HG02973 (cell line): ENCODE measurements around the gene RPTOR.

Experiments used
- ATAC-seq: cut with Tn5 transposase; IDR thresholded peaks from one replicate; pipeline ENCODE4 v1.9.1; 2021; ENCODE audit warnings: moderate library complexity; ENCODE audit not compliant: unreplicated experiment

The RPTOR gene

GRCh38 chr17:80822021-80822699 lies 277.5 kb downstream of the RPTOR start:
- no peak for ATAC-seq

- ATAC-seq, result no peak
Observed at GRCh38 chr17:80822700-80823410, 278.2 kb downstream of the RPTOR start.

GRCh38 chr17:80824549-80825470 lies 280.2 kb downstream of the RPTOR start:
- ATAC-seq, result no peak

GRCh38 chr17:80825471-80826345 lies 281.1 kb downstream of the RPTOR start:
- ATAC-seq, result no peak

GRCh38 chr17:80826346-80826954 lies 281.8 kb downstream of the RPTOR start:
- no peak for ATAC-seq

GRCh38 chr17:80826955-80827645 lies 282.5 kb downstream of the RPTOR start:
- no peak for ATAC-seq

GRCh38 chr17:80827646-80828643 lies 283.3 kb downstream of the RPTOR start:
- no peak for ATAC-seq

GRCh38 chr17:80829166-80829813 lies 284.7 kb downstream of the RPTOR start:
- ATAC-seq, result no peak

- ATAC-seq, result no peak
Observed at GRCh38 chr17:80830020-80830780, 285.6 kb downstream of the RPTOR start.

- no peak for ATAC-seq
Observed at GRCh38 chr17:80831491-80831890, 286.9 kb downstream of the RPTOR start.

- no peak for ATAC-seq
Observed at GRCh38 chr17:80832266-80832676, 287.6 kb downstream of the RPTOR start.

GRCh38 chr17:80832888-80833583 lies 288.4 kb downstream of the RPTOR start:
- ATAC-seq, result peak; percentile 67

- no peak for ATAC-seq
Observed at GRCh38 chr17:80833952-80834892, 289.6 kb downstream of the RPTOR start.

GRCh38 chr17:80834893-80835275 lies 290.2 kb downstream of the RPTOR start:
- no peak for ATAC-seq
